Endothelial cell of umbilical vein (primary cell): ENCODE data around the gene ZBBX. TPM values are rescaled to one million over a fixed set of nuclear protein-coding genes. Genes with fewer than 3 reads are reported as not detected.

ENCODE experiments used
- BruUV-seq: library from RNA; stranded (reverse); fragments of 400-500 nt; replicated peaks from 2 replicates; lab custom pipeline; 2021; lab: Mats Ljungman, UMichigan
- CTCF ChIA-PET: fragments of 300-600, 350-600 bp; sonication (Branson Sonifier 250); formaldehyde crosslinking; loops from one replicate; lab custom pipeline; 2021; ENCODE audit warnings: antibody characterized with exemption, inconsistent platforms; lab: Charles Lee
- POLR2A ChIA-PET: fragments of 300-600, 350-600 bp; sonication (Branson Sonifier 250); formaldehyde crosslinking; loops from one replicate; lab custom pipeline; 2021; ENCODE audit warnings: antibody characterized with exemption, inconsistent platforms; lab: Charles Lee
- DNase-seq: peaks from one replicate; pipeline ENCODE4 v3.0.0-alpha.2; 2011; ENCODE audit warnings: low read depth, low spot score
- FAIRE-seq: peaks from 2 replicates; lab custom pipeline; 2011; peaks lifted over from hg19 to GRCh38; lab: Jason Lieb, UNC
- H2AFZ ChIP-seq: 2 replicates; pipeline ENCODE4 v1.6.0; 2012; ENCODE audit warnings: low read depth, low read length, control low read depth, inconsistent platforms
- H3K27ac ChIP-seq: 2 replicates; pipeline ENCODE4 v1.5.1; 2011; ENCODE audit warnings: low read depth, mild to moderate bottlenecking, control low read depth, low read length, moderate library complexity; ENCODE audit not compliant: insufficient read depth
- H3K27me3 ChIP-seq, 2 experiments: 2 replicates each; pipeline versions ENCODE4 v1.6.0 to v1.6.1; 2011; ENCODE audit warnings: low read length in 2 of 2, mixed read lengths in 1 of 2; ENCODE audit not compliant: control insufficient read depth in 2 of 2, insufficient read depth in 2 of 2
- H3K36me3 ChIP-seq, 2 experiments: 2 replicates in 1 of 2; 3 replicates in 1 of 2; pipeline ENCODE4 v1.5.1; 2011; ENCODE audit warnings: low read length in 2 of 2, mild to moderate bottlenecking in 1 of 2, moderate library complexity in 1 of 2; ENCODE audit not compliant: control insufficient read depth in 2 of 2, insufficient read depth in 2 of 2; ENCODE audit errors: extremely low read depth in 1 of 2
- H3K4me1 ChIP-seq: 3 replicates; pipeline ENCODE4 v1.5.1; 2011; ENCODE audit warnings: mild to moderate bottlenecking, low read length; ENCODE audit not compliant: control insufficient read depth, insufficient read depth; ENCODE audit errors: extremely low read depth
- H3K4me2 ChIP-seq: 2 replicates; pipeline ENCODE4 v1.6.1; 2011; ENCODE audit warnings: low read length, control low read depth, mixed read lengths; ENCODE audit not compliant: insufficient read depth
- H3K4me3 ChIP-seq, 3 experiments: fragments of 200-600 bp in 1 of 3; sonication (generic), shearing (Covaris generic) in 1 of 3; replicated peaks in 1 of 3; 2 replicates each; pipeline ENCODE4 v1.5.1; 2011 to 2016; ENCODE audit warnings: control low read depth in 3 of 3, low read length in 3 of 3, mild to moderate bottlenecking in 2 of 3, inconsistent platforms in 1 of 3, low read depth in 1 of 3, moderate library complexity in 1 of 3; ENCODE audit not compliant: insufficient read depth in 1 of 3
- H3K79me2 ChIP-seq: 2 replicates; pipeline ENCODE4 v1.6.0; 2012; ENCODE audit warnings: low read length, inconsistent platforms; ENCODE audit not compliant: control insufficient read depth, insufficient read depth
- H3K9ac ChIP-seq: replicated peaks from 2 replicates; pipeline ENCODE3; 2011; ENCODE audit warnings: low read length, control low read depth; ENCODE audit not compliant: insufficient read depth; ENCODE audit errors: extremely low read depth
- H3K9me1 ChIP-seq: replicated peaks from 3 replicates; pipeline ENCODE4 v1.6.0; 2011; ENCODE audit warnings: mild to moderate bottlenecking, low read length; ENCODE audit not compliant: control insufficient read depth, insufficient read depth; ENCODE audit errors: extremely low read depth
- H3K9me3 ChIP-seq: replicated peaks from 2 replicates; pipeline ENCODE4 v1.5.1; 2012; ENCODE audit warnings: low read length, inconsistent platforms; ENCODE audit not compliant: control insufficient read depth, insufficient read depth
- H4K20me1 ChIP-seq: replicated peaks from 2 replicates; pipeline ENCODE3; 2011; ENCODE audit warnings: mild to moderate bottlenecking, low read length; ENCODE audit not compliant: control insufficient read depth, insufficient read depth; ENCODE audit errors: extremely low read depth
- CTCF ChIP-seq, 2 donors: IDR thresholded peaks; 1 replicate in 1 of 2; 2 replicates in 1 of 2; pipeline ENCODE4 v1.5.1; 2011; ENCODE audit warnings: low read length in 2 of 2, mild to moderate bottlenecking in 2 of 2, moderate library complexity in 2 of 2, control low read depth in 1 of 2, inconsistent platforms in 1 of 2, low read depth in 1 of 2; ENCODE audit not compliant: insufficient read depth in 1 of 2; ENCODE audit errors: extremely low read depth in 1 of 2
- EZH2 ChIP-seq: IDR thresholded peaks from 2 replicates; pipeline ENCODE4 v1.6.1; 2012; ENCODE audit warnings: borderline replicate concordance, low read depth, mild to moderate bottlenecking, moderate library complexity, low read length, inconsistent platforms; ENCODE audit not compliant: severe bottlenecking
- FOS ChIP-seq: IDR thresholded peaks from 2 replicates; pipeline ENCODE4 v1.6.1; 2011; ENCODE audit warnings: mild to moderate bottlenecking, low read length, moderate library complexity, borderline replicate concordance; ENCODE audit not compliant: insufficient read depth
- GATA2 ChIP-seq: IDR thresholded peaks from 2 replicates; pipeline ENCODE4 v1.7.0; 2011; ENCODE audit warnings: low read depth, mild to moderate bottlenecking, moderate library complexity, mixed read lengths, low read length; ENCODE audit not compliant: insufficient read length, insufficient read depth
- JUN ChIP-seq: IDR thresholded peaks from 2 replicates; pipeline ENCODE4 v1.6.1; 2011; ENCODE audit warnings: borderline replicate concordance, low read depth; ENCODE audit not compliant: insufficient read length, insufficient read depth
- MAX ChIP-seq: IDR thresholded peaks from 2 replicates; pipeline ENCODE4 v1.6.1; 2011; ENCODE audit not compliant: insufficient read depth, insufficient read length
- MYC ChIP-seq: IDR thresholded peaks from one replicate; pipeline ENCODE4 v1.6.1; 2011; ENCODE audit warnings: mild to moderate bottlenecking, low read depth, low read length
- POLR2A ChIP-seq: IDR thresholded peaks from 2 replicates; pipeline ENCODE4 v1.6.1; 2012; ENCODE audit warnings: low read depth, mild to moderate bottlenecking, control low read depth, low read length
- POLR2AphosphoS5 ChIP-seq: IDR thresholded peaks from 2 replicates; pipeline ENCODE4 v1.6.1; 2012; ENCODE audit warnings: low read depth, mild to moderate bottlenecking, control low read depth, low read length, moderate library complexity; ENCODE audit not compliant: insufficient read depth
- dilution Hi-C: fragments of 300-500 bp; cut with MboI; formaldehyde crosslinking; loops from one replicate; pipeline ENCODE4 v1.15.0; 2019; ENCODE audit warnings: low sequenced_read_pairs; ENCODE audit not compliant: extremely low pct_ligation_motif_present
- intact Hi-C: fragments of 100-400 bp; cut with micrococcal nuclease; formaldehyde crosslinking; loops from one replicate; pipeline ENCODE4 v1.10.0; 2022
- polyA plus RNA-seq, 4 experiments: library from polyadenylated mRNA; depleted of rRNA in 3 of 4; stranded (reverse) in 3 of 4; unstranded in 1 of 4; fragments of >200 nt; gene quantifications; 2 replicates each; pipeline versions ENCODE4 v1.2.1 to v1.2.3, GENCODE V29; 2011 to 2012; ENCODE audit warnings: missing spikeins in 1 of 4
- total RNA-seq: library from RNA; stranded (reverse); gene quantifications from 2 replicates; pipeline ENCODE4 v1.2.3, GENCODE V29; 2021

Gene ZBBX
- total and polyA plus RNA-seq, 2 donors (not counting 3 experiments of a cell fraction or from before 2014, with no cell fraction given), result not detected

GRCh38 chr3:167372138-167372537, 8.0 kb downstream of the ZBBX start:
- Histone ChIP-seq H3K27me3 (no peaks in the 10 kb centered on the region), H3K4me2 (no peak overlapping the region), H4K20me1 (no peaks in the 10 kb centered on the region), H3K27ac (no peak overlapping the region), H3K79me2 (no peaks in the 10 kb centered on the region), H3K9me1 (no peaks in the 10 kb centered on the region), H2AFZ (no peak overlapping the region), H3K4me3 (no peak overlapping the region), H3K36me3 (no peaks in the 10 kb centered on the region), H3K9ac (no peak overlapping the region), H3K4me1 (no peaks in the 10 kb centered on the region), H3K9me3 (no peaks in the 10 kb centered on the region)
- FAIRE-seq (no peak), DNase-seq (no peak)
- CTCF ChIA-PET, result no interaction called here
- BruUV-seq, result no TSS peak
- POLR2A ChIA-PET, result no interaction called here
- dilution Hi-C loops (no loop called here), intact Hi-C loops (no loop called here)
- TF ChIP-seq MYC (no peak), GATA2 (no peak), POLR2A (no peak), FOS (no peak), POLR2AphosphoS5 (no peak), CTCF (IDR thresholded peaks at IDR 0.05; ENCODE audit: extremely low read depth in 1 of 2, insufficient read depth in 1 of 2, low read depth in 1 of 2, low read length in 2 of 2) (no peak)

GRCh38 chr3:167361948-167362347, 18.1 kb downstream of the ZBBX start:
- Histone ChIP-seq H3K27me3 (no peaks in the 10 kb centered on the region), H3K4me3 (no peak overlapping the region), H3K27ac (no peak overlapping the region), H3K9ac (no peak overlapping the region), H3K9me1 (no peaks in the 10 kb centered on the region), H4K20me1 (no peaks in the 10 kb centered on the region), H3K9me3 (no peaks in the 10 kb centered on the region), H3K4me2 (no peak overlapping the region), H3K79me2 (no peaks in the 10 kb centered on the region), H3K4me1 (no peaks in the 10 kb centered on the region), H2AFZ (no peak overlapping the region), H3K36me3 (no peaks in the 10 kb centered on the region)
- intact Hi-C loops (no loop called here), dilution Hi-C loops (no loop called here)
- FAIRE-seq (no peak), DNase-seq (no peak)
- ChIA-PET POLR2A (no interaction called here), CTCF (no interaction called here)
- TF ChIP-seq EZH2, result no peak
- no peak for TF ChIP-seq JUN
- TF ChIP-seq POLR2A, result no peak
- no peak for TF ChIP-seq MYC
- TF ChIP-seq FOS, result no peak
- TF ChIP-seq MAX, result no peak
- TF ChIP-seq GATA2, result no peak
- TF ChIP-seq CTCF (IDR thresholded peaks at IDR 0.05; ENCODE audit: extremely low read depth in 1 of 2, insufficient read depth in 1 of 2, low read depth in 1 of 2, low read length in 2 of 2), result no peak
- no peak for TF ChIP-seq POLR2AphosphoS5
- no TSS peak for BruUV-seq
